ENCODE measurements around the gene FOXK1.

DNA sequence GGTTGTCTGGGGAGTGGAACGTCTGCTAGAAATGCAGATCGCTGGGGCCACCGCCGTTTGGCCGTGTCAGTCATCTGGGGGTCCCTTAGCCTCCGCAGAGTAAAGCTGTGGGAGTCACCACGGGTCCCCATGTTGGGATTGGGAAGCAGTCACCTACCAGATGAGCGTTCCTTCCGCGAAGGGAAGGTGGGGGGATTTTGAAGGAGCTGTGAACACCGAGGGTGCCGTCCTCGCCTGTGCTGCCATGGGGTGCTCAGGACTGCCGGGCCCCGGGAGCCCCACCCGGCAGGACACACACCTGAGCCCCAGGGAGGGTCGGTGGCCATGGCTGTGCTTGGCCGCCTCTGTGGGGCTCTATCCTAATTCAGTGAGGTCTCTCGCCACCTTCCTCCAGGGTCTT lies 47.2 kb downstream of the FOXK1 start:
- TF ChIP-seq, protein P1, sequence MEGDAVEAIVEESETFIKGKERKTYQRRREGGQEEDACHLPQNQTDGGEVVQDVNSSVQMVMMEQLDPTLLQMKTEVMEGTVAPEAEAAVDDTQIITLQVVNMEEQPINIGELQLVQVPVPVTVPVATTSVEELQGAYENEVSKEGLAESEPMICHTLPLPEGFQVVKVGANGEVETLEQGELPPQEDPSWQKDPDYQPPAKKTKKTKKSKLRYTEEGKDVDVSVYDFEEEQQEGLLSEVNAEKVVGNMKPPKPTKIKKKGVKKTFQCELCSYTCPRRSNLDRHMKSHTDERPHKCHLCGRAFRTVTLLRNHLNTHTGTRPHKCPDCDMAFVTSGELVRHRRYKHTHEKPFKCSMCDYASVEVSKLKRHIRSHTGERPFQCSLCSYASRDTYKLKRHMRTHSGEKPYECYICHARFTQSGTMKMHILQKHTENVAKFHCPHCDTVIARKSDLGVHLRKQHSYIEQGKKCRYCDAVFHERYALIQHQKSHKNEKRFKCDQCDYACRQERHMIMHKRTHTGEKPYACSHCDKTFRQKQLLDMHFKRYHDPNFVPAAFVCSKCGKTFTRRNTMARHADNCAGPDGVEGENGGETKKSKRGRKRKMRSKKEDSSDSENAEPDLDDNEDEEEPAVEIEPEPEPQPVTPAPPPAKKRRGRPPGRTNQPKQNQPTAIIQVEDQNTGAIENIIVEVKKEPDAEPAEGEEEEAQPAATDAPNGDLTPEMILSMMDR (IDR thresholded peaks at IDR 0.05) = no peak
- TF ChIP-seq EP300 (IDR thresholded peaks at IDR 0.05) = no peak

Data from ovary (tissue), 3 donors.